ENCODE measurements around the gene SORBS2. TPM values are rescaled to one million over a fixed set of nuclear protein-coding genes. Genes with fewer than 3 reads are reported as not detected.

SORBS2 gene
- total RNA-seq, 2 donors from 2014 or later: 210 to 218 TPM

GRCh38 chr4:185651137-185651677, 160.8 kb downstream of the SORBS2 start:
- peak overlapping the region in 3 of 4 donors; percentile 66 to 81 (median 75) for H3K27ac ChIP-seq
- DNase-seq: peak in 3 of 4 donors; percentile 28 to 48 (median 31)
- no peaks in the 10 kb centered on the region for H3K27me3 ChIP-seq
- H3K36me3 ChIP-seq (replicated peaks in 1 of 2; ENCODE audit: insufficient read depth in 1 of 2, low read depth in 2 of 2): peaks cover 6 to 24% of the 10 kb centered on the region in 2 donors
- H3K9me3 ChIP-seq: no peaks in the 10 kb centered on the region
- WGBS, 2 donors: 39 to 45% methylated on average over 4 to 5 of the region's 5 CpGs
- H3K4me1 ChIP-seq: peaks cover 39% of the 10 kb centered on the region
- intact Hi-C loops (cut with DNase I): loop anchor here (10.0 kb wide), 1 partner anchor 144 kb away; no protein-coding TSS in a partner anchor
- H3K4me3 ChIP-seq: no peak overlapping the region
- ATAC-seq: peak; percentile 89
- TF ChIP-seq CTCF (IDR thresholded peaks at IDR 0.05) (peak in 2 of 7 experiments; percentile 29 to 38), POLR2A (IDR thresholded peaks at IDR 0.05) (no peak)

DNA sequence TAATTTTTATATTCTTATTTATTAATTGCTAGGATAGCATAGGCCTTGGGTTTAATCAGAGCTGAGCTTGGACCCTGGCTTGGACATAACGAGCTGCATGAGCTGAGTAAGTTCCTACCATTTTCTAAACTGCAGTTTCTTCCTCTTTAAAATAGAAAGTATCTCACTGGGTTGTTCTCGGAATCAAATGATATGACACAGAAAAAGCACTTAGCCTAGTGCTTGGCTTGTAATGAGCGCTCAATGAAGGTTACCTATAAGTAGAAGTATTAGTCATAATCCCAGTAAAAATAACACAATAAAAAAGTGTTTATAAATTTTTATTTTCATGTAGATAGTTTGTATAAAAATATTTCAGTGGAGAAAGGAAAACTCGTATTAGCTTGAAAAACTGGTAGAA, 163.4 kb downstream of the SORBS2 start:
- no peak overlapping the region for H3K4me3 ChIP-seq
- DNase-seq (no peak), ATAC-seq (no peak)
- no peak for TF ChIP-seq CTCF (IDR thresholded peaks at IDR 0.05)
- intact Hi-C loops (cut with DNase I): no loop called here
- peak overlapping the region in 1 of 4 donors; percentile 38 for H3K27ac ChIP-seq
- no peaks in the 10 kb centered on the region for H3K9me3 ChIP-seq
- no peaks in the 10 kb centered on the region for H3K27me3 ChIP-seq
- WGBS, 2 donors: 80 to 81% methylated on average over 4 of the region's 4 CpGs
- H3K4me1 ChIP-seq: peaks cover 28% of the 10 kb centered on the region
- peaks cover 6 to 32% of the 10 kb centered on the region in 2 donors for H3K36me3 ChIP-seq (replicated peaks in 1 of 2; ENCODE audit: insufficient read depth in 1 of 2, low read depth in 2 of 2)

- Histone ChIP-seq H3K4me1 (peaks cover 11% of the 10 kb centered on the region), H3K27me3 (no peaks in the 10 kb centered on the region), H3K36me3 (replicated peaks in 1 of 2; ENCODE audit: insufficient read depth in 1 of 2, low read depth in 2 of 2) (peaks cover 6 to 23% of the 10 kb centered on the region in 2 donors), H3K27ac (no peak overlapping the region), H3K9me3 (no peaks in the 10 kb centered on the region), H3K4me3 (no peak overlapping the region)
- no peak for TF ChIP-seq CTCF (IDR thresholded peaks at IDR 0.05)
- TF ChIP-seq POLR2A (IDR thresholded peaks at IDR 0.05): no peak
- 29 to 54% methylated on average over 1 of the region's 1 CpG for WGBS, 2 donors
- no peak for ATAC-seq
- intact Hi-C loops (cut with DNase I): no loop called here
- no peak for DNase-seq
These were observed 166.6 kb downstream of the SORBS2 start for GRCh38 chr4:185645403-185645802.

DNA sequence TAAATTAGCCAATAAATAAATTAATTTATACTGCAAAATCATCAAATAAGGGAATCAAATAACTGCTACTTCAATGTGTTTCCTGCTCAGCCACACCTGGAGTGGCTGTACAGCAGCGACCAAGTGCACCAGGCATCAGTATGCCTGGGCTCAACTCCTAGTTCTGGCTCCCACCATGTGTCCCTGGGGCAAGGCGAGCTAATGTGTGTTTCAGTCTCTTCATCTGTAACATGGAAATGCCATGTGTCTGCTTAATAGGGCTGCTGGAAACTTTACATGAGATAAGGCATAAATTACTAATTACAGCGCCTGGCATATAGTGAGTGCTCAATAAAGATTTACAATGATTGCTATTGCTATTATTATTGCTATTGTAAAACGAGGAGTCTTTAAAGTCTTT, 167.6 kb downstream of the SORBS2 start:
- Histone ChIP-seq H3K9me3 (no peaks in the 10 kb centered on the region), H3K4me1 (peaks cover 4% of the 10 kb centered on the region), H3K4me3 (no peak overlapping the region), H3K27ac (no peak overlapping the region), H3K36me3 (replicated peaks in 1 of 2; ENCODE audit: insufficient read depth in 1 of 2, low read depth in 2 of 2) (peaks cover 6 to 21% of the 10 kb centered on the region in 2 donors), H3K27me3 (no peaks in the 10 kb centered on the region)
- no peak for ATAC-seq
- WGBS, 2 donors: 82 to 85% methylated on average over 4 of the region's 4 CpGs
- TF ChIP-seq CTCF (IDR thresholded peaks at IDR 0.05) (no peak), POLR2A (IDR thresholded peaks at IDR 0.05) (no peak)
- DNase-seq: no peak
- intact Hi-C loops (cut with DNase I): no loop called here

GRCh38 chr4:185642907-185643306, 169.1 kb downstream of the SORBS2 start:
- ATAC-seq (no peak), DNase-seq (no peak)
- H3K4me1 ChIP-seq: no peaks in the 10 kb centered on the region
- H3K27me3 ChIP-seq: no peaks in the 10 kb centered on the region
- peak overlapping the region in 2 of 4 donors; percentile 4 to 50 for H3K27ac ChIP-seq
- H3K36me3 ChIP-seq (replicated peaks in 1 of 2; ENCODE audit: insufficient read depth in 1 of 2, low read depth in 2 of 2): peaks cover 12 to 22% of the 10 kb centered on the region in 2 donors
- 67 to 88% methylated on average over 3 of the region's 3 CpGs for WGBS, 2 donors
- H3K9me3 ChIP-seq: no peaks in the 10 kb centered on the region
- TF ChIP-seq POLR2A (IDR thresholded peaks at IDR 0.05) (no peak), CTCF (IDR thresholded peaks at IDR 0.05) (no peak)
- intact Hi-C loops (cut with DNase I): no loop called here
- no peak overlapping the region for H3K4me3 ChIP-seq
